GM18502 (cell line): ENCODE measurements around the gene TNS1.
"Not testable (repeated sequence)": the region's sequence is repeated elsewhere in the genome, so short reads cannot be mapped to it uniquely, and the experiment has no call there.

ENCODE experiments used
- ATAC-seq: cut with Tn5 transposase; IDR thresholded peaks from one replicate; pipeline ENCODE4 v1.9.1; 2021; ENCODE audit warnings: mild to moderate bottlenecking; ENCODE audit not compliant: unreplicated experiment, poor library complexity

Gene TNS1

DNA sequence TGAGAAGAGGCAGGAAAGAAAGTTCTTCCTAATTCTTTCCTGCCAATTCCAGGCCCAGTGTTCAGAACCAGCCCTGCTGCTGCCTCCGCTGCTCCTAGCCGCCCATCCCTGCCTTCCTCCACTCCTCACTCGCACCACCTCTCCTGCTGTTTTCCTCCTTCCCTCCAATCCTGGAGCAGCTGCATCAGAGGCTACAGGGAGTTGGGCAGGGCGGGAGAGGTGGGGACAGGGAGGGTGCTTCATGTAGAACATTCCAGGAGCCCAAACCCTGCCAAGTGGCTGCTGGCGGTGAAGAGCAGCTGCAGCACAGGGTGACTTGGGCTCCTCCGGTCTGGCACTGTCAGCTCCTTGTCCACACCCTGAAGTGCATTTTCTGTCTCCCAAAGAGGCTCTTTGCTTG is 176.3 kb downstream of the TNS1 start:
- no peak for ATAC-seq

DNA sequence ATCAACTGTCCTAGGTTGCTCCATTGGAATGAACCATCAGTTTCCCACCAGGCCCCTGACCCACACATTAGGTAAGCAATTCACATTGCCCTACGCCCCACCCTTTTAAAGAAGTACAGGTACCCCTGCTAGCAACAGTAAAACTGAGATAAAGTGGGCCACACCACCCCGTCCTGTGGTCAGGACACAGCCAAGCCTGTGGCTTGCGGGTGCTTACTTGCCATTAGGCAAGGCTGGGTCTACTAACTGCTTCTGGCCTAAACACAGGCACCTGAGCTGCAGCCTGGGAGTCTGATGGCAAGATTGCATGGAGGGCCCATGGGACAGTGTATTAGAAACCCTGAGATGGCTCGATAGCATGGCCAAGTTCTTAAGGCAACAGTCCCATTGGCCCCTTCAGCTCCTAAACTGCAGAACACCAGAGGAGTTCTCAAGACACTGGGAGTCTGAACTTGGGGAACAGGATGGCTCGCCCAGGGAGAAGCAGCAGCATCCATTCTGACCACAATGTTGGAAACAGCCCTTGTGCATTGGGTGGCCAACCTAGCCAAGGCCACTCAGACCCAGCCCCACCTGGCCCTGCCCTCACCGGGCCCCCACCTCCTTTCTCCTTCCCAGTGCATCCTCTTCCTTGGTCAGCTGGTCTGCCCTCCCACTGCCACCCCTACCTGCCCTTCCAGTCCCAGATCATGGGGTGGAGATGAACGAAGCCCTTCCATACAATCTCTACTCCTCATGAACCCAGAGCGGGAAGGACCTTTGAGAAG is 177.1 kb downstream of the TNS1 start:
- no peak for ATAC-seq

DNA sequence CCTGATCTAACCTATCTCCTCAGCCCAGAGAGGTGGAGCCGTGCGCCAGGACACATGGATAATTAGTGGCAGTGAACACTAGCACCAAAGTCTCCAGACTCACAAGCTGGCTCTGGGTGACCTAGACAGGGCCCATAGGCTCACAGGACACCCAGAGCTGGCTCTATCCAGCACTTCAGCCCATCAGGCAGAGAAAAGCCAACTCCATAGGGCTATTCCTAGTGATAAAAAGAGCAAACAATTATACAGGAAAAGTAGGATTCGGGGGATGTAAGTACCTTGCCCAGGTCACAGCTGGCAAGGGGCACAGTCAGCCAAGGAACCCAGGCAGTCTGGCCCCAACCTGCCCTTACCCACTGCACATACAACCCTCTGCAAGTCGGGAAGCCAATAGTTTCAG is 178.6 kb downstream of the TNS1 start:
- ATAC-seq, result no peak

DNA sequence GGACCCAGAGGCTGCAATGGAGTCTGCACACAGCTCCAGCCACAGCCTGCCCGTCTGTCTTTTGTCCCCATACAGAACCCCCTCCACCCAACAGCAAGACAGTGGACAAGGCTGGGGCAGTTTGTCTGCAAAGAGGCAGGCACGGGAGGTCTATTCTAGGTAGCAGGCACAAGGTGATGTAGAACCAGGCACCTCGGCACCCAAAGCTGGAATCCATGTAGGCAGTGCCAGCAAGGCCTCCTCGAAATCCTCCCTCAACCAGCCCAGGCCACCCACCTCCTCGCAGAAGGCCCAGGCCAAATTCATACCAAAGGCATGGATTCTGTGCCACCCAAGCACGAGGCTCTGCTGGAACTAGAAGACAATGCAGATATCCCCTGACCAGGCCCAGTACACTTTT is 179.2 kb downstream of the TNS1 start:
- ATAC-seq, result no peak

DNA sequence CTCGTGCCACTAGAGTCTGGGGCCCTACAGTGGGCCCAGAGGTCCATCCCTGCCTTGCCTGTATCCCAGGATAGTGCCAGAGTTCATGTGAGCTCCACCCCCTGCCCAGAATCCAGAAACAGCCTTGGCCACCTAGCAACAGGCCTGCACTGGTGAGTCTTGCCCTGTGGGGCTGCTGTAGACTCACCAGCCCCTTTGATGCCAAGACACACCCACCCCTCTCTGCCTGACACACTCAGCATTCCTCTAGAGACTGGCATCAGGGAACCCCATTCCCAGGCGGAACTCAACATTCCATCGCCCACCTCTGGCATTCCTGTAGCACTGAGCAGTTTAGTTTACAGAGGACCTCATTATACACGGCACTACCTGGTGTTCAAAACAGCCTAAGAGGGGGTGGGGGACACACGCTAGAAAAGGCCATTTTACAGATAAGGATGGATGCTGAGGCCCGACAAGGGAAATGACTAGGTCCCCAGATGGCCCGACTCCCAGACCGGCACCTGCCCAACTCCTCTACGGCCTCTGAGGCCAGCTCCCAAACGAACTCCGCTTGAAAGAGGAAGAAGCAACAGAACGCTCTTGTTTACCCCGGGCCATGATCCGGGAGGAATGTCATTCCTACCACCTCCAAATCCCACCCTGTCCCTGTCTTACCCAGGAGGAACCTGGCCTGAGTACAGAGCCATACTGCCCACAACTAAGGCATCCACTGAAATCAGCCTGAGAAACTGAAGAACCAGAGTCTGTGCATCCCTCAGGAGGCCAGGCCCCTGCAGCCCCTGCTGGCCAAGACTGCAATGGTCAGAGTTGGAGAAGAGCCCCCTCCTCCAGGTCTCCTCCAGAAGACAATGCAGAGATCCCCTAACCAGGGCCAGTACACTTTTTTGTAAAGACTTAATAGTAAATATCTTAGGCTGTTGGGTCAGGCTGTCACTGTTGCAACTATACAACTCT is 180.2 kb downstream of the TNS1 start:
- ATAC-seq, result no peak

DNA sequence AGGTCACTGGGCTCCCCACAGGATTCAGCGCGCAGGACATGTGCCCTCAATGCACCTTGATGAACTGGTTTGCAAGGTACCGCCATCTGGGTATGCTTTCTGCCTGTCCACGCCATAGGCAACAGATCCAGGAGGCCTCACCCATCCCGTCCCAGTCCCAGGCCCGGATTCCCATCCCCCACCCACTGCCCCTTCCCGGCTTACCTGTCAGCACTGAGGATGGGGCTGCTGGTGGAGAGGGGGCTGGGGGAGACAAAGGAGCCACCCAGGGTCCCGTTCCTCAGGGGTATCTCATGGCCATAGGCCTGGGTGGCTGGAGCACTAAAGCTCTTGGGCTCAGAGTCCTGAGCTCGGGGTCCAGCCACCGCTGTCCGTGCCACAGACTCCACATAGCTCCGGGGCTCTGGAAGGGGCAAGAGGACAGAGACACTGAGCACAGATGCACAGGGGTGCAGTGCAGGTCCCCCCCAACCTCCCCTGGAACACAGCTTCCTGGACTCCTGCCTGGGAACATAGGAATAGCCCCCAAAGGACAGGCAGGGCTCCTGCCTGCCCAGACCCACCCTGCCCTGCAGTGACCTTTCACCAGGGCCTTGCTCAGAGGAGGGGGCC is 181.2 kb downstream of the TNS1 start:
- ATAC-seq, result no peak

DNA sequence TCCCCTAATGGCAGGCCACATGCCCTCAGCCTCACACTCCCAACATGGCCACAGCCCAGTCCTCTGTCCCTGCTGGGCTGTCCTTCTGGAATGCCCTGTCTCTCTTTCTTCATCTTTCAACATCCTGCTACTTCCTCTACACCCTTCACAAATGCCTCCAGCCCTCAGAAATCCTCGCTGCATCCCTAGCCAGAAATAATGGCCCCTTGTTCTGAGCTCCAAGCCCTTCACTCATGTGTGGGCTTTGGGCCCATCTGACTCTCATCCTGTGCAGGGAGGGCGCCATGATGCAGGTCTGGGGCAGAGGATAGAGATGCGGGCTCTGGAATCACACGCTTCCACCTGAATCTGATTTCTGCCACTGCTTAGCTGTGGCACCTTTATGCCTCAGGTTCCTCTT is 181.9 kb downstream of the TNS1 start:
- no peak for ATAC-seq

DNA sequence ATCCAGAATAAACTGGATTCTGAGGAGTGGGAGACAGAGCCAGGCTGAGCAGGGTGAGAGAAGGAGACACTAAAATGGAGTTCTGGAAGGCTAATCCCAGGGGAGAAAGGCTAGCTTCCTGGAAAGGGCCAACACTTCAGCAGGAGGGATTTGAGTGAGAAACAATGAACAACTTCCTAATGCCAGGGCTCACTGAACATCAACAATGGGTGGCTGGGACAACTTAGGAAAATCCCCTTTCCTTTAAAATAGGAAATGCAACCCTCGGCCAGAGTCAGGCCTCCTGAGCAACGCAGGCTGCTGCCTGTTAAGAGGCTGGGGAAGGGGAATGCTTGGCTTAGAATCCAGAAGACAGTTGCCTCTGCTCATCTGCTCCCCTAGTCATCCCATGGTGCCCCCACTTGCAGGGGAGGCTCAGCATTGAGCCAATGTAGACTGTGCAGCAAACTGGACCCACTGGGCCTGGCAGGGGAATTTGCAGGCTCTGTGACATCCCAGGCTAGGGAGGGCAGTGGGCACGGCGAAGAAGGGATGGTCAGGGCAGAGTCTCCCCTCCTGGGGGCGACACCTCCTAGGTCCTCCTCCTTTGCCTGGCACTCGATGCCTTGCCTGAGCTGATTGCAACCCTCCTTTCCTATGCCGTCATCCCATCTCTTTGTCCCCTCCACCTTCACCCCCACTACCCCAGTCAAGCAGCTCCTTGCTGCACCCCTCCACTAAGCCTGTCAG is 182.5 kb downstream of the TNS1 start:
- ATAC-seq, result no peak

DNA sequence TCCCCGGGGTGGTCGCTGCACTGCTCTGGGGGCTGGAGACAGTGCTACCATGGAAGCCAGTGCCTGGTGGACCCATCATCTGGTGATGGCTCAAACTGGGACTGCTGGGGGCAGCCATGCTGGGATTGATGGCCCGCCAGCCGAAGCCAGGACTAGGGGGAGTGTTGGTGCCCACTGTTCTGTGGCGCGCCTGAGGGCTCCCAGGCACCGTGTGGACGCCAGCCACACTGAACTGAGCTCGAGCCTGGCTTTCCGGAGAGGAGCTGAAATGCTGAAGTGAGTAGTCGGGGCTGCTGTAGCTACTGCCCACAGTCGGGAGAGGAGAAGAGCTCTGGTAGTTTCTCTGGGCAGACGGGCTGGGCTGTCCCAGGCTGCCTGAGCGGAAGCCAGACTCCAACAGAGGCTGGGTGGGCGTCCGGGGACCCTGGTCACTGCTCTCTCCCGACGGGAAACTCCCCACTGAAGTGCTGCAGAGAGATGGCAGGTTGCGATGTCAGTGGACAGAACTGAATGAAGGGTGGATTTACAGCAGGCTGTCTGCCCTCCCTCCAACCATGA is 184.4 kb downstream of the TNS1 start:
- no peak for ATAC-seq

DNA sequence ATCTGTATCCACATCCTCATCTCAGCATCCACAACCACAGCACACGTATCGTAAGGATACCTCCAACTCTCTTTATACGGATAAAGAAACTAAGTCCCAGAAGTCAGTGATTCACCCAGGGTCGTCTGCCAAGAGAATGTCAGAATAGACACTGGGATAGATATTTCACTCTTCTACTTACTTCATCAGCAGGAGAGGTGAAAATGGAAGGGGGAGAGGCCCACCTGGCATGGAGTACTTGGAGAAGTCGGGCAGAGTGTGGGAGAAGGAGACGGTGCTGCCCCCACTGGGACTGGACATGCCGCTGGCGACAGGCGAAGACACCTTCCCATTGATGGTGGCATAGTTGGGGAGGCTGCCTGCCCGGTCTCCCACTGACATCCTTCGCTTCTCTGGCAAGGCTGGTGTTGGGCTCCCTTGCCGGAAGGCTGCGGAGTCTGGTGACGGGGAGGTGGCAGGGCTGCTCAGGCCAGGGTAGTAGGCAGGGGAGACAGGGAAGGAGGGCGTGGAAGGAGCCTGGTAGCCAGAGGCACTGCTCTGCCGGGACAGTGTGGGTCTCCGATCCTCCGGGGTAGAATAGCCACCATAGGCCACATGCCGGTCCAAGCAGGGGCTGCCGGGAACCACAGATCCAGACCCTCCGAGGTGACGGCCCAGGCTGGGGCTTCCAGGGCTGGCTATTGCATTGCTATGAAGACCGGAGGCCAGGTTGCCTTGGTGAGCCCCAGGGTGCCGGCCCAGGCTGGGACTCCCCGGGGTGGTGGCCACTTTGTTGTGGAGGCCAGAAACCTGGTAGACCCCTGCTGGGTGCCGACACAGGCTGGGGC is 185.1 kb downstream of the TNS1 start:
- no peak for ATAC-seq

DNA sequence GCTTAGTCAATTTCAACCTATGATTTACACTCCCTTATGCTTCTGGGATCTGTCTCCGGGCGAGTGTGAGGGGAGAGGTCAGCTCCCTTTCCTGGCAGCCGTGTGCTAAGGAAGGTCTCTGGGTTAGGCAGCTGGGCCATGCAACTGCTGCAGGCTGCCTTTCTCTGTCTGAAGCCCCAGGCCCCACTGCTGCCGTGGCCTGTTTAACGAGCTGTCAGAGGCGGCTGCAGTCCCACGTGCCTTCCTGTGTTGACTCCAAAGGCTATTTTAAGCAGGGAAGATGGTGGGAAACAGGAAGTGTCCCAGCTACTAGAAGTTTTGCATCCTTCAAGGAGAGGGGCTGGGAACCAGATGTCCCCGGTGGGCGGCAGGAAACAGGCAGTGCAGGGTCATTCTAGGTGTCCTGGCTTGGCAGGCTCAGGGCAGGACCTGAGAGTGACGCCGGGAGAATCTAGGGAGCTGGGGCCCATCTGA is 186.4 kb downstream of the TNS1 start:
- no peak for ATAC-seq

DNA sequence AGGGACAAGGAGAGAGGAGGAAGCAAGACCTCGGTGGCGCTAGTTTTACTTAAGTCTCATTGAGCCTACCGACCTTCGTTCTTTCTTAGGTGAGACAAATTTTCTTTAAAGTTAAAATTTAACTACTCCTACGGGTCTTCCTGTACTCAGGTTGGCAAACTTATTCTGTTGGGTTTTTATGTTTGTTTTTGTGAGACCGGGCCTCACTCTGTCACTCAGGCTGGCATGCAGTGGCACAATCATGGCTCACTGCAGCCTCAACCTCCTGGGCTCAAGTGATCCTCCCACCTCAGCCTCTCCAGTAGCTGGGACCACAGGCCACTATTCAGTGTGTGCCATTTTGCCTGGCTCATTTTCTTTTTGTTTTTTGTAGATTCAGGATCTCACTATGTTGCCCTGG is 189.0 kb downstream of the TNS1 start:
- ATAC-seq, result no peak

DNA sequence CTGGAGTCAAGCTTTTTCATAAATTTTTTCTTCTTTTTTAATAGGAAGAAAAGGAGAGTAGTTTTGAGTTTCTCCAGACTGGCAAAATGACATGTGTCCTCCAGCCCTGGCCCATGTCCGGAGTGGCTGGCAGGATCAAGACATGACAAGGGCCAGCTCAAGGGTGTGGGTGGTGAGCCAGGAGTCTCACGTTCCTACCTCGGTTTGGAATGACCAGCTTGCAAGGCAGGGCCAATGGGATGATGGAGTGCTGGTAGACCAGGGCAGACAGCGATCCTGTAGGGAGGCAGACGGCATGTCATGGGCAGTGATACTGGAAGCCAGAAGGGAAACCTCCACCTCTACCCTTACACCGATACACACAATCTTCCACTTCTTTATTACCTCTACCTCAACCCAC is 190.6 kb downstream of the TNS1 start:
- no peak for ATAC-seq

DNA sequence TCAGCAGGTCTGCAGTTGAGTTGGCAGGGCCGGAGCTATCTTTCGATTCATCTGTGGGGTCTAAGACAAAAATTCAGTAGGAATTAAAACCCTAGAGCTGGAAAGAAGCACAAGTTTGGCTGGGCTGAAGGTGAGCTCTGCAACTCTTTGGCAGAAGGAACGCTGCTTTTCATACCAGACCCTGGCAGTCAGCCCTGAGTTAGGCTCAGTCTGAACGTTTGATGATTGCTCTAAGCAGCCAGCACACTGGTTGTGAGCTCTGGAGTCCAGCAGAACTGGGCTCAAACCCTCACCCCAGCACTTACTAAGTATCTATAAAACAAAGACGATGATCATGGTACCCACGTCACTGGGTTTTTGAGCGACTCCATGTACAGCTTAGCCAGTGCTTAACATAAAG is 192.5 kb downstream of the TNS1 start:
- no peak for ATAC-seq

DNA sequence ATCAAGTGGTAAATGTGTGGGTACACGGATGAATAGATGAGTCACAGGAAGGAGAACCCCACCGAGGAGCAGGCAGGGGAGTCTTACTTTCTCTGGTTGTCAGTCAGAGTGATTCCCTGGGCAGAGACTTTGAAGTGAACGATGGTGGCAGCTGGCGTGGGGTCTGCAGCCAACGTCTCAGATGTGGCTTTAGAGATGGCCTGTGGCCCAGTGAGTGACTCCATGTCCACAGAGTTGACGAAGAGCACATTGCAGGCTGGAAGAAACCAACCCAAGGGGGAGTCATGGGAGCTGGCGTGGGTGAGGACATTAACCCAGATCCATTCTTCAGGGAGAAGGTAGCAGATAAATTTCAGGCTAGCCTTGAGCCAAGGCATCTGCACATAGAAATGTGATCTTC is 193.1 kb downstream of the TNS1 start:
- no peak for ATAC-seq

DNA sequence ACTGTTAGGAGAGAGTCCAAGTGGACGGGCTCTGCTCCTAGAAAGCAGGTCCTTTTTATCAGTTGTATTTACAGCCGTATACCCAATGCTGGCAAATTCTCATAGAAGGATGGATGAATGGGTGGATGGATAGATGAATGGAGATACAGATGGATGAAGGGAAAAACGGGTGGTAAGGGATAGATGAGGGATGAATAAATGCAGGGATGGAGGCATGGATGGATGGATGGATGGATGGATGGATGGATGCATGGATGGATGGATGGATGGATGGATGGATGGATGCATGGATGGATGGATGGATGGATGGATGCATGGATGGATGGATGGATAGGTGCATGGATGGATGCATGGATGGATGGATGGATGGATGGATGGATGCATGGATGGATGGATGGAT is 193.8 kb downstream of the TNS1 start:
- not testable (repeated sequence) for ATAC-seq

DNA sequence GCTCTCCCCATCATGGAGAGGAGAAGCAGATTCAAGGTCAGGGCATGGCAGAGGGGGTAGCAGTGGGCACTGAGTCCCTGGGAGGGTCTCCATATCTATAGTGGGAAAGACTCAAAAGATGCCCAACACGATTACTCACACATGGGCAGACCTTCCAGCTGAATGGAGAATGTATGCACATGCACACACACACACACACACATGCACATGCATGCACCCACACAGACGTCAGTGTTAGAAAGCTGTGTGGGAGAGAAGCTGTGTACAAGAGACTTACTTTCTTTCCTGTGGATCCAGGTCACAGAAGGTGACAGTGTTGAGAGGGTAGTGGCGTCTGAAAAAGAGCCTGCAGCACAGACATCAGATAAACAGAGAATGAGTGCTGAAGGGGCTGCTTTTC is 194.5 kb downstream of the TNS1 start:
- no peak for ATAC-seq

DNA sequence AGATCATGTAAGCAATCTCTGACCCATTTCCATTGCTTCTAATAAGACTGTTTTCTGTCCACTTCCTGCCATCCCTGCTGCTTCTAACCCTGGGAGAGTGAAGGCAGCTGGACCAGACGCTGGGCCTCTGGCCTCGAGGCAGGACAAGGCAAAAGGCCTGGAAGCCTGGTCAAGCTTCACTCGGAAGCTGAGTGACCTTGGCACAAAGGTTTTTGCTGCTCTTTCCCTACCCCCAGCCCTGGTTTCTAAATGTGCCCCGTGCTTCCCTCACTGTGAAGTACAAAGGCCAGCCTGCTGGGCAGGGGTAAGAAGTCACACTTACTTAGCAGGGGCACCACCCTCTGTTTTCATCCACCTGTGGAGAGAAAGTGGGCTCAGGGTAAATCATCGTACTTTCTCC is 195.0 kb downstream of the TNS1 start:
- no peak for ATAC-seq

DNA sequence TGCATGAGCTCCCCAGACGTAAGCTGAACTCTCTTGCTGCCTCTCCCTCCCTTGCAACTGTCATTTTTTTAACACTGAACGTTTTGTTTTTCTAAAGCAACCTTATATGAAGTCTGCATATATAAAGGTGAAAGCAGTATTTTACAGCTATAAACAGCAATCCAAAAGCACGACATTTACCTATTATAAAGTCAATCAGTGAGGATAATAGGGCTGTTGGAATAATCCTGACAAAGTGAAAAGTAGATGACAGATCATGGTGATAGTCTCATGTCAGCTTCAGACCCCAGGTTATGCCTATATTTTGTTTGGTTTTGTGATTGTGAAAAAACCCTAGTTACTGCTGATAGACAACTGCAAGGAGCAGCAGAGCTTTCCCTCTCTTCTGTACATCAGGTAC is 195.8 kb downstream of the TNS1 start:
- ATAC-seq, result no peak
